KOPT-K1 (cell line): ENCODE results near the gene TET2.
"Not testable (repeated sequence)": the region's sequence is repeated elsewhere in the genome, so short reads cannot be mapped to it uniquely, and the experiment has no call there.

Experiments
- H3K27ac ChIP-seq: fragments of 200-600 bp; sonication (generic); 2 replicates; pipeline ENCODE4 v1.5.1; 2016; ENCODE audit warnings: antibody characterized with exemption, mild to moderate bottlenecking, low read depth, low read length; ENCODE audit not compliant: poor library complexity, severe bottlenecking
- H3K36me3 ChIP-seq: fragments of 200-600 bp; sonication (generic); 2 replicates; pipeline ENCODE4 v1.5.1; 2017; ENCODE audit warnings: antibody characterized with exemption, mild to moderate bottlenecking, low read length, moderate library complexity; ENCODE audit not compliant: insufficient read depth
- H3K9me3 ChIP-seq: fragments of 200-600 bp; sonication (generic); 2 replicates; pipeline ENCODE4 v1.5.1; 2017; ENCODE audit warnings: antibody characterized with exemption, low read length, mild to moderate bottlenecking; ENCODE audit not compliant: insufficient read depth, poor library complexity, severe bottlenecking

The TET2 gene

DNA sequence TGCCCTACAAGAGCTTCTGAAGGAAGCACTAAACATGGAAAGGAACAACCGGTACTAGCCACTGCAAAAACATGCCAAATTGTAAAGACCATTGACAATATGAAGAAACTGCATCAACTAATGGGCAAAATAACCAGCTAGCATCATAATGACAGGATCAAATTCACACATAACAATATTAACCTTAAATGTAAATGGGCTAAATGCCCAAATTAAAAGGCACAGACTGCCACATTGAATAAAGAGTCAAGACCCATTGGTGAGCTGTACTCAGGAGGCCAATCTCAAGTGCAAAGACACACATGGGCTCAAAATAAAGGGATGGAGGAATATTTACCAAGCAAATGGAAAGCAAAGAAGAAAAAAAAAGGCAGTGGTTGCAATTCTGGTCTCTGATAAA, 152.4 kb downstream of the TET2 start:
- H3K9me3 ChIP-seq, H3K36me3 ChIP-seq, H3K27ac ChIP-seq: not testable (repeated sequence)

DNA sequence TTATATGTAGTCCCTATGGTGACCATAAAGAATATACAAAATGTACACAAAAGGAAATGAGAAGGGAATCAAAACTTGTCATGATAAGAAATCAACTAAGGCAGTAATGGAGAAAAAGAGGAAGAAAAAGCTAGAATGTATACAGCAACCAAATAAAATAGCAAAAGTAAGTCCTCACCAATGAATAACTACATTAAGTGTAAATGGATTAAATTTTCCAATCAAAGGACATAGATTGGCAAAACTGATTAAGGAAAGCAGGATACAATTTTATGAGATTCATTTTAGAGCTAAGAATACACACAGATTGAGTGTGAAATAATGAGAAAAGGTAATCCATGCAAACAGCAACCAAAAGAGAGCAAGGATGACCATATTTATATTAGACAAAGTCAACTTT, 157.4 kb downstream of the TET2 start:
- H3K27ac ChIP-seq = no peak overlapping the region
- no peaks in the 10 kb centered on the region for H3K36me3 ChIP-seq
- no peaks in the 10 kb centered on the region for H3K9me3 ChIP-seq

DNA sequence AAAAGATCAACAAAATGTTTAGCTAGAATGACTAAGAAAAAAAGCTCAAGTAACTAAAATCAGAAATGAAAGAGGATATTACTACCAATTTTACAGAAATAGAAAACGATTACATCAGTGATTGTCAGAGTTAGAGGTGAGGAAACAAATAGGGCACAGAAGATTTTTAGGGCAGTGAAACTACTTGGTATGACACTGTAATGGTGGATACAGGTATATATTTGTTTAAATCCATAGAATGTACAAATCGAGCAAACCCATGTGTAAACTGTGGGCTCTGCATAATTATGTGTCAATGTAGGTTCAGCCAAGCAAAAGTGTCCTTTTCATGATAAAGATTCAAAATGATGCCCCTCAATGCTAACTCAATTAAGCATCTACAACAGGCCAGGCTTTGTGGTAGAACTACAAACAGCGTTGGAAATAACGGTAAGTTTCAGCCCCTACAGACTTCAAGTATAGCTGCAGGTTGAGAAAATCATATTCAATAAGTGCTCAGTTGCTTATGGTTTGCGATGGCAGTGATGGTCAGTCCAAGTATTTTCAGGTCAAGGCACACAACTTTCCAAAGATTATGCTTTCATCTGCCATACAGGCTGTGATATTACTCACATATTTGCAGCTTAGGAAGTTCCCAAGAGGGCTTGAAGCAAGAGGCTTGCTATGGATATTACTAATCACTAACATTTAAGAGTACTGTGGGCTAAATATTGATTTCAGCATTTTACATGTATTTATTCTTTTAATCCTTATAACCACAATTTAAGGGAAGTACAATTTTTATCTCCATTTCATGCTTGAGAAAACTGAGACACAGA, 158.6 kb downstream of the TET2 start:
- Histone ChIP-seq H3K27ac (no peak overlapping the region), H3K36me3 (no peaks in the 10 kb centered on the region), H3K9me3 (no peaks in the 10 kb centered on the region)

DNA sequence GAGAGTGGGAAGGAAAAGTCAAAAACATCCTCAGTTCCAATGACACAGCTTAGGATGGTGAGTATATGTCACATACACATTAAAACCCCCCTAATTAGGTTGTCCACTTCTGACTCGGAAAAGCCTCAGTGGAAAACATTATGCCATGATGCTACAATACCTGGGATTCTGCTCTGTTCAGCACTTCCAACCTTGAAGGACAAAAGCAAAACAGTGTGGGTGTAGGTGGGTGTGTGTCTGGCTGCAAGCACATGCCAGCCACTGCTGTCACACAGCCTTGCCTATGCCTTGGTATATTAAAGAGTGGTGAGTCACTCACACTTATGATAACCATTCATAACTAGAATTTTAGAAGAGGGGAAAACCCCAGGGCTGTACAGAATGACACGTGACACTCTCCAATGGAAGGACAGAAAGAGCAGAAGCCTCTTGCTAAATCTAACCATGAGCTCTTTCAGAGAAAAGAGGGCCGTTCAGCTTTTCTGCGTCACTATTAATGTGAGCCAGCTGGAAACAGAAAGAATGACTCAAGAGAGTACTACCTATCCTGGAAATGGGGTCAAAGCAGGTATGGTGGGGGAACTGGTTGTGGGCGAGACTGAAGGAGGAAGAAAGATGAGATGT, 159.6 kb downstream of the TET2 start:
- H3K9me3 ChIP-seq = no peaks in the 10 kb centered on the region
- H3K27ac ChIP-seq = no peak overlapping the region
- H3K36me3 ChIP-seq = no peaks in the 10 kb centered on the region

DNA sequence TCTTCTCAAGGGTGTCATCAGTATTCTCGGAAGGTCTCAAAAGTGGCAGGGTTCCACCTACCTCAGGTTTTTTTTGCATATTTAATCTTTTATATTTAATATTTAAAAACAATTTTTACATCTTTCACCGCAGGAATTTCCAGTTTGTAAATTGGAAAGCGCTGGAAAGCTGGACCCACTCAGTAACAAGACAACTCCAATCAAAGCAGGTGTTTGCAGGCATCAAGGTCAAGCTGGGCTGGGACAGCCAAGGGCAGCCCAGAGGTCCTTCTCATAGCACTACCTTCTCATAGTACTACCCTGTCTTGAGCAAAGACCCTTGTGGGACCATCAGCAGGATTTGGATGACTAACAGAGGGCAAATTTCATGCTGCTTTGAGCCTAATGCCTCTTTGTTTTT, 160.1 kb downstream of the TET2 start:
- no peaks in the 10 kb centered on the region for H3K9me3 ChIP-seq
- H3K27ac ChIP-seq = no peak overlapping the region
- no peaks in the 10 kb centered on the region for H3K36me3 ChIP-seq

DNA sequence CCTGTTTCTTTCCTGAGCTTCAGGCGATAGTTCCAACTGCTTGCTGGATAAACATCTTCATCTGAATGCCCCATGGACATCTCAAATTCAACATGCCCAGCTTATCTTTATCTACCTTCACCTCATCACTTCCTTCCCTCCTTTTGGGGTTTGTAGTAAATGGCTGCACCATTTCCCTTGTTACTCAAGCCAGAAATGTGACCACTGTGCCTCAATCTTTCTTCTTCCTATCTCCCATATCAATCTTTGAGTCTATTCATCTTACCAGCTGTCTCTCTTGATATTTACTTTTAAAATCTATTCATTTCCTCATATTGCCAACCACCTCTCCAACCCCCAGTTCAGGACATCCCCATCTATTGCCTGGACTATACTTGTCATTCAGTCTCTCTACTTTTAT, 171.8 kb downstream of the TET2 start:
- H3K36me3 ChIP-seq = no peaks in the 10 kb centered on the region
- H3K9me3 ChIP-seq = no peaks in the 10 kb centered on the region
- H3K27ac ChIP-seq = no peak overlapping the region

DNA sequence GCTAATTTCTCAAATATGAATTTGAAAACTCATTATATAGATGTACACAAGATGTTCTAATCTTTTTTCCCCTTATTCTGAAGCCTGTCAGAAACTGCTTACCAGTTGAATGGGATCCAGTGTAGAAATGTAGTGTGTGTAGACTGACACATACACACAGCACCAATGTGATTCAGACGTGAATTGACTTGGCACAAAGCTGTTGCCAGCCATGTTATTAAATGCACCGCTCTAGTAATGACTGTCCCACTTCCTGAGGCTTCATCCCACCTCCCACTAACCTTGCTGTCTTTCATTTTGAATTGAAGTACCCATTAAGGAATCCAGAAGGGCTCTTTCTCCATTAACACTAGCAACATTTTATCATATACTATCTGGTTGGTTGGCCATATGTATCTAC, 180.5 kb downstream of the TET2 start:
- Histone ChIP-seq H3K36me3 (no peaks in the 10 kb centered on the region), H3K9me3 (no peaks in the 10 kb centered on the region), H3K27ac (no peak overlapping the region)

DNA sequence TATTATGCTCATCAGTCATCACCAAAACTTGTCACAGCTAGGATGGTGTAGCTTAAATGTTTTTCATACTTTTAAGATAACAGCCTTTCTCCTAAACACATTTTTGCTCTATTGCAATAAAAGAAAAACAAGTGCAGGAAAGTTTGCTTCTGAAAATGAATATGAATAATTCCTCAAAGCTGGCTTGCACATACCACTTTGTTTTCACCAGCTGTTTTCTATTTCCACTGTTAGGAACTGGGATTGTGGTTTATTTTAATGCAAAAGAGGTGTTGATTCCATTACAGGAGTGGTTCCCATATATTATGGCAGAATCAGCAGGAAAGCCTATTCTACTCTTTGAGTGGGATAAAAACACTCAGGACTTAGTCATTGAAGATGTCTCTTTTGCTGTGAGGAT, 181.3 kb downstream of the TET2 start:
- H3K36me3 ChIP-seq = no peaks in the 10 kb centered on the region
- H3K9me3 ChIP-seq = no peaks in the 10 kb centered on the region
- no peak overlapping the region for H3K27ac ChIP-seq

DNA sequence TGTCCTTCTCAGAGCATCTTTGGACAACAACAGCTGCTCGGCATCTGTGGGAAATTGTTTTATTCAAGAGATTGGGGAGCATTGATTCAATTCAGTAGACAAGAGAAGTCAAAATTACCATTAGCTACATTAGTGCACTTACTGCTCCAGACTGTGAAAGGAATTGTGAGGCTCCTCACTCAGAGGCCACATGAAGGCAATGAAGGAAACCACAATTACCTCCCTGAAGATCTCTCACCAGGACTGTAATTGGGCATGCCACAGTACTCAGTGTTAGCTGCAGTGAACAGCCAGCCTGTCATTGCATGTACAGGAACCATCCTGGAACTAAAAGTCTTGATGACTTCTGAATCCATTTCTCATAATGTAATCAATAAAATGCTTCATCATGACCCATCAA, 182.4 kb downstream of the TET2 start:
- H3K36me3 ChIP-seq = no peaks in the 10 kb centered on the region
- no peaks in the 10 kb centered on the region for H3K9me3 ChIP-seq
- H3K27ac ChIP-seq = no peak overlapping the region
